Measurements from ENCODE around the gene SLC16A8.
"Not testable (repeated sequence)": the region's sequence is repeated elsewhere in the genome, so short reads cannot be mapped to it uniquely, and the experiment has no call there.

The SLC16A8 gene, protein sequence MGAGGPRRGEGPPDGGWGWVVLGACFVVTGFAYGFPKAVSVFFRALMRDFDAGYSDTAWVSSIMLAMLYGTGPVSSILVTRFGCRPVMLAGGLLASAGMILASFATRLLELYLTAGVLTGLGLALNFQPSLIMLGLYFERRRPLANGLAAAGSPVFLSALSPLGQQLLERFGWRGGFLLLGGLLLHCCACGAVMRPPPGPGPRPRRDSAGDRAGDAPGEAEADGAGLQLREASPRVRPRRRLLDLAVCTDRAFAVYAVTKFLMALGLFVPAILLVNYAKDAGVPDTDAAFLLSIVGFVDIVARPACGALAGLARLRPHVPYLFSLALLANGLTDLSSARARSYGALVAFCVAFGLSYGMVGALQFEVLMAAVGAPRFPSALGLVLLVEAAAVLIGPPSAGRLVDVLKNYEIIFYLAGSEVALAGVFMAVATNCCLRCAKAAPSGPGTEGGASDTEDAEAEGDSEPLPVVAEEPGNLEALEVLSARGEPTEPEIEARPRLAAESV

DNA sequence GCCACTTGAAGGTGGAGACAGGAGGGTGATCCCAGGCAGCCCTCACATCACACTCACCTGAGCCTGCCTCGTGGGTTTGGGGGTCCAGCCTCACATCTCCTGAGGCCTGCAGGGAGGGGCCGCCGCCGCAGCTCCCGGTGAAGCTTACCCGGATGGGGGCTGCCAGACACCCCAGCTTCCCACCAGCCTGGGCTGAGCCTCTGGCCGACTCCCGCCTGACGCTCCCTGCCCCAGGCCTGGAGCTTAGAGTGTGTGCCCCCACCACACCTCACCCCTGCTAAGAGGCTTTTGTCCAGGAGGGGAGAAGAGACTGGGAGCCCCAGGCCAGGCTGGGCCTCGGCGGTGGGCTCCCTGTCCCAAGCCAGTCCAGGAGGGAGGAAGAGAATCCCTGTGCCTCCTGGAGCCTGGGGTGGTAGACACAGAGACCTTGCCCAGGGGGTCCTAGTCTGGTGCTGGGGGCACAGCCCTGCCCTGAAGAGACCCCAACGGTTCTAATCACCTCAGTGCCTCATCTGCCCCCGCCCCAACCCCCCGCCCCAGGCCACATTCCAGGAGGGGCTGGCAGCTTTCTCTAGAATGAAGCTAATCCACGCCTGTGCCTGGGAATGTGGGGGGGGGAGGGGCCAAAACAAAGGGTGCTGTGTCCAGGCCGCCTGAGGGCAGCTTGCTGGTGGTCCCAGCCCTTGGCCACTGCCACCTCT lies at the start of gene SLC16A8:
TSS of gene SLC16A8 (minus strand) at position 254 of the 701 bp plus-strand sequence. CDS start 1,311 bp downstream, outside the sequence.
- DNase-seq: no peak

DNA sequence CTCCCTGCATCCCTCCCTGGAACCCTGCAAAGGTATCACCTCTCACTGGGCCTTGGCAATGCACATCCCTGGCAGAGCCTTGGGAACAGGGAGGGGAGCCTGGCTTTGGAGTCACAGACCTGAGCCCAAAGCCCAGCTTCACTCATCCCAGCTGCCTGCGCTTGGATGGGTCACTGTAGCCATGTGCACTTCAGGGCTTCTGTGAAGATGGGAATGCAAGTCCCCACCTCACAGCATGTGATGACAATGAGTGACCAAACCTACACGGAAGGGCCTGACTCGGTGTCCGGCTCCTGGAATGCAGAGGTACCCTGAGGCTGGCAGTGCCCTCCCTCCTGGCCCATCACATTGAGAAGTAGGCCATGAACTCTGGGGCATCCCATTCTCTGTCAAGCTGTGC lies 49.3 kb upstream of the SLC16A8 start:
- no peak for DNase-seq

DNA sequence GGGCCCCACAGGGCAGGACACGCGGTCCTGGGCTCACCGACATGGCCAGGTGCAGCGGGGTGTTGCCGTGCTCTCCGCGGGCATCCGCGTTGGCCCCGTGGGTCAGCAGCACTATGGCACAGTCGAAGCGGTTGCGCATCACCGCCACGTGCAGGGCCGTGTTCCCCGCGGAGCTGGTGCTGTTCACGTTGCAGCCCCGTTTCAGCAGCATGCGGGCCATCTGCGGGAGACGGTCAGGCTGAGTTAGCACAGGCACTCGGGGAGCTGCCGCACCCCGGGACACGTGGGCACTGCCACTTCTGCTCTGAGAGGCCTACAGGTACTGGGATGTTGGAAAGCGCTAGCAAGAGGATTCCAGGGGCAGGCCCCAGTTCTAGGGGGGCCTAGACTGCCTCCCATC lies 48.8 kb upstream of the SLC16A8 start:
- DNase-seq: no peak

DNA sequence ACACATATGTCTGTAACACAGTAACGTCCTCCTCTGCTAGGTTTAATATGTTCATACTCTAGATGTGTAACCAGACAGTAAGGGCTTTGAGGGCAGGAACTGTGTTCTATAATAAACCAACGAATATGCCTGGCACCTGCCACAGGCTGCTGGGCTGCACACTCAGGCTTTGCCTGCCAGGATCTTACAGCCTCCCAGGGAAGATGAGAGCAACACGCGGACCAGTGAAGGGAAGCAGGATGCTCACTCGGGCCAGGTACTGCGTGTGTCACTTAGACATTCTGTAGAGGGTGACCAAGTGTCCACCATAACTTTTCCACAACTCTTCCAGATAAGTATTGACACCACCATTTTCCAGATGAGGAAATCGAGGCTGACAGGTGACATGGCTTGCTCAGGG lies 48.2 kb upstream of the SLC16A8 start:
- no peak for DNase-seq

DNA sequence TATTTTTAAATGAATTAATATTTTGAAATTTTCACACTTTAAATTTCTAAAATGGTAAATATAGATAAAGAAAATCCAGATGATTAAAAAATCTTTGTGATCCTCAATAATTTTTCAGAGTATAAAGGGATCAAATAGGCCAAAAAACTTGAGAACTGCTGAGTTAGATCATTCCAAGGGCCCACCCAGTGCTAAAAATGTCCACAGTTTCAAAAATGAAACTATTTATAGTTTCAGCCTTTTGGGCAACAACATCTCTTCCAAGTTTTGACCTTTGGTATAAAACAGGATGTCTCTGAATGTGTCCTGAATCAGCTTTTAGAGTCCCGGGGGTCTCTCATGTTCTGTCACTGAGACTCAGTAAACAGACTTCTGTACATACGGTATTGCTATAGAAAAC lies 47.4 kb upstream of the SLC16A8 start:
- DNase-seq: no peak

DNA sequence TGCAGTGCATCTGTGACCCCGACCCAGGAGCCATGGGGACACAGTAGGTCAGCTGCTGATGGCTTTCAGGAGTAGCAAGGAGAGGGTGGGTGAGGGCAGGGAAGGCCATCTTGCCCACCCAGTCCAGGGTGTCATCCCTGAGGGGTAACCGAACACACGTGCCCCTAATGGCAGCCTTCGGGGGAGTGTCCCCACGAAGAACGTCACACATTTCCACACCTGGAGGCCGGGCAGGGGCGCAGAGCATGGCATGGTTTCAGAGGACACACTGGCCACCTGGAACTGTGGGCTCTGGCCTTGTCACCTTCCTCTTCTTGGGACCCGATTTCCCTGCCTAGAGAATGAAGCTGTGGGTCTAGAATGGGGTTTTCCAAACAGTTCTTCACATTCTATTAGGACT lies 45.9 kb upstream of the SLC16A8 start:
- no peak for DNase-seq

DNA sequence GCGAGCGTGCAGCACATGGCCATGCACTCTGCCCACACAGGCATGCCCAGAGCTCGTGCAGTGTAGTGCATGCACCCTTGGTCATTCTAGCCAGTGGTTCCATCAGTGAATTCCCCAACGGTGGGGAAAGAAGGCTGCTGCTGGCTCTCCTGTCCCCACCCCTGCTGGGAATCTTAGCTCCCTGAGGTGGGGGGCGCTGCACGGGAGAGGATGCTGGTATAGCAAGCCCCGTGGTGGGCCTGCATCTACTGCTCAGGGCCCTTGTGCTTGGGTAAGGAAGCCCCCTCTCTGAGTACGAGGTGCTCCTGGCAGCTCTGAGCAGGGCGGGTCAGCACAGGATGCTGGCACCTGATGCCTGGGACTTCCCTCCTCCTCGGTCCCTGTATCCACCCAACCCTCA lies 45.0 kb upstream of the SLC16A8 start:
- DNase-seq: no peak

DNA sequence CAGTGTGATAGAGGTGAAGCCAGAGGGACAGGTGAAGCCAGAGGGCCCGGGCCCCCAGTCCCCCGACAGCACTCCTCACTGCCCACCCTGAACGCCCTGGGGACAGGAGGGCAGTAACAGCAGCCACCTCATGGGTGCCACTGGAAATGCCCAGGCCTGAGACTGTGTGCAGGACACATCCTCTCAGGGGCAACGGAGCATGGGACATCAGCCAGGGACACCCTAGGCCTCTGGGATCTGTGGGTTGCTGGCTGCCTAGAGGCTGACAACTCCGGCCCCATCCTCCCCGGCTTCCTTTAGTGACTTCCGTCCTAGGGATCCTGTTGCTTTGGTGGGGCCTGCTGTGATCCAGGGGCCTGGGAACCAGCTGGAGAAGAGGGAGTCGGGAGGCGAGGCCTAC lies 43.9 kb upstream of the SLC16A8 start:
- DNase-seq: no peak

DNA sequence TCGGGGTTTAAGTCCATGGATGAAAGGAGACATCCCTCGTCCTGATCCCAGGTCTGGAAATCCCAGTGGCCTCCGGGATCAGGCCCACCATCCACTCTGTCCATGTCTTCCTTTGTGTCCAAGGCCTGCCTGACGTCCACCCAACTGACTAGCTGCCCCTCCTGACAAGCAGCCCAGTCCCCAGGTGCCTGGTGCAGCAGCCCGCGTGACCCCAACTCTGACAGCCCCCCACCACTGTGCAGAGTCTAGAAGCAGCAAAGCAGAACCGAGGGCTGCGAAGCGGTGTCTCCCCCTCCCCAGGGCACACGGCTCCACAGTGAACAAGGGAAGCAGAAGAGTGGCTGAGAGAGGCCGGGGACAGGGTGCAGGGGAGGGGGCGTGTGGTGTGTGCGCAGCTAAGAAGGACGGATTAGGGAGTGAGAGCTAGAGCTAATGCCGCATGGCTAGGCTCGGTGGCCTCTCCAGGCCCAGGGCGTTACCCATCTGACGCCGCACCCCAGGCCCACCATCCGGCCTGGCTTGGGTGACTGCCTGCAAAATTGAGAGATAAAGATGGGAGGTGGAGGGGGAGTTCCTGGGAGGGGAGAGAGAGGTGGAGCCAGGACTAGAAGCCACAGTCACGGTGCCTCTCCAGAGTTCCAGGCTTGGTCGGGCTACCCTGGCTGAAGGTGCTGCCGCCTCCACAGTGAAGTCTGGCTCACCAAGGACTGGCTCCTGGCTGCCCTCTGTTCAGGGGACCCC lies 43.1 kb upstream of the SLC16A8 start:
- DNase-seq: no peak

DNA sequence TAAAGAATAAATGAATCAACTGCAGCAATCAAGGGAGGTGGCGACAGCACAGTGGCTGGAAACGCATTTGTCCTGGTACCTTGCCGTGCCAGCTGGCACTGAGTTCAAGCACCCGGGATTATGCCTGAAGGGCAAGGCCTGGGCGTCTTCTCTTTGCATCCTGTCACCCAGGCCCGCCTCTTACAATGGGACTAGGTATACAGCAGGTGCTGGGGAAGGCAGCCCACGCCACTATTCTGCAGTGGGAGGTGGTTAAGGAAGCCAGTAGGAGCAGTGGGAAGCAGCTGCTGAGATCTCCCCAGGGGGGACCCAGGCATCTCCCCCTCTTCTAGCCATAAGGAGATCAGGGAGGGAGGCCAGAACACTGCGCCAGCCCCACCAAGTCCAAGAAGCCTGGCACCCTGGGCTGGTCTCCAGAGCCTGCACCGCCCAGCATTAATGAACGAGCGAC lies 41.8 kb upstream of the SLC16A8 start:
- no peak for DNase-seq

DNA sequence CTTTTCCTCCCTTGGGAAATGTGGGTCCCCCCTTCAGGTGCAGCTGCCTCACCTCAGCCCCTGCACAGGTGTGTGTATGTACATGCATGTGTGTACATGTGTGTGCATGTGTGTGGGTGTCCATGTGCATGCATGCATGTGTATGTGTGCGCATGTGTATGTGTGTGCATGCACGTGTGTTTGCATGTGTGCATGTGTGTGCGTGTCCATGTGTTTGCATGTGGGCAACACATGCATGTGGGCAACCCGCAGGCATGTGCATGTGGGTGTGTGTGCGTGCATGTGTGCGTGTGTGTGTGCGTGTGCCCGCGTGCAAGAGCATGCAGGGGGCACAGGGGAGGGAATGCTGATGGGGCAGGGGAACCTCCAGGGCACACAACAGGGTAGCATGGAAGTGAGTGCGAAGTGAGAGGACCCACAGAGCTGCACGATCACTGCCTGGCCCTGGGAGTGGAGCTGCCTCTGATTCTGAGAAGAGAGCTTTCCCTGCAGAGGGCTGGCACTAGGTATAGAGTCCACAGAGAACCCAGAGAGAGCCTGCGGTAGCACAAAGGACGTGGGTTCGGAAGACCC lies 41.1 kb upstream of the SLC16A8 start:
- DNase-seq: no peak

DNA sequence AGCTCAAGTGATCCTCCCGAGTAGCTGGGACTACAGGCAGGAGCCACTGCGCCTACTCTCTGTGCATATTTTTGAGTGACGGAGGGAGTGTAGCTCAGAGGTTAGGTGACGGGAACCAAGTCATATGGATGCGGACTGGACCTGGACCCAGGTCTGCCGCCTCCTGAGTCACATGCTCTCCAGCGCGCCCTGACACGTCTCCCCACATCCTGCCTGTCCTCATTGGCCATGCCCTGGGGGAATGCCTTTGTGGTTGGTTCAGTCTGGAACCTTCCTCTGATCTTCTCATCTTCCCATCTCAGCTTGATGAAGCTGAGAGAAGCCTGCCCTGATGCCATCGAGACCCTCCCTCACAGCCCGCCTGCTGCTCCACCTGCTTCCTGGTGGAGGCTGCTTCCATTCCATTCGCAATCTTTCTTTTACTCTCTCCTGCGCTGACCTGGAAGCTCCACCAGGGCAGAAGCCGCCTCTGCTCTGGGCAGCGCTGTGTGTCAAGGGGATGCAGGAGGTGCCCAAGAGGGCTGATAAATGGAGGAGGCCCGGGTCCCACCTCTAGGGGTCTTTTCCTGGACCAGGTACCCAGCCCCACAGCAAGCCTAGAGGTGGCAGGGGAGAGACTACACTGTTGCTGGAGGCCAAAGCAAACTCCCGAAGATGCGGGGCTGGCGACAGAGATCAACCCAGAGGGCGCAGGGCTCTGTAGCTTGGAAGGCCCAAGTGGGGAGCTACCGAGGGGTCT lies 40.4 kb upstream of the SLC16A8 start:
- no peak for DNase-seq

DNA sequence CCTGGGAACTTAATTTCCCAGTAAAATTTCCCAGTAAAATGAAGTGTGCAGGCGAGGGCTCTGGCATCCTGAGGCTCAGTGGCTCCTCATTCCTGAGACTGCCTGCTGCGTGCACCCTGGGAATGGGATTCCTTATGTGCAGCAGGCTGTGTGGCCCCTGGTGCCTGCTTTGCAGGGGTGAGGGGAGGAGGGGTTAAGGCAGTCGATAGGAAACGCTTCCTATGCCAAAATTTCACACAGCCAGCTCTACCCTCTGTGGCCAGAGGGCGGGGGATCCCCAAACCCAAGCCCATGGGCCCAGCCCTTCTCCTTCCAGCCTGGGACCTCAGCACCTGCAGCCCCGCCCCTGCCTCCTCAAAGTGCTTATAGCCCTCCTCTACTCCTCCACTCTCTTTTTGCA lies 38.6 kb upstream of the SLC16A8 start:
- no peak for DNase-seq

DNA sequence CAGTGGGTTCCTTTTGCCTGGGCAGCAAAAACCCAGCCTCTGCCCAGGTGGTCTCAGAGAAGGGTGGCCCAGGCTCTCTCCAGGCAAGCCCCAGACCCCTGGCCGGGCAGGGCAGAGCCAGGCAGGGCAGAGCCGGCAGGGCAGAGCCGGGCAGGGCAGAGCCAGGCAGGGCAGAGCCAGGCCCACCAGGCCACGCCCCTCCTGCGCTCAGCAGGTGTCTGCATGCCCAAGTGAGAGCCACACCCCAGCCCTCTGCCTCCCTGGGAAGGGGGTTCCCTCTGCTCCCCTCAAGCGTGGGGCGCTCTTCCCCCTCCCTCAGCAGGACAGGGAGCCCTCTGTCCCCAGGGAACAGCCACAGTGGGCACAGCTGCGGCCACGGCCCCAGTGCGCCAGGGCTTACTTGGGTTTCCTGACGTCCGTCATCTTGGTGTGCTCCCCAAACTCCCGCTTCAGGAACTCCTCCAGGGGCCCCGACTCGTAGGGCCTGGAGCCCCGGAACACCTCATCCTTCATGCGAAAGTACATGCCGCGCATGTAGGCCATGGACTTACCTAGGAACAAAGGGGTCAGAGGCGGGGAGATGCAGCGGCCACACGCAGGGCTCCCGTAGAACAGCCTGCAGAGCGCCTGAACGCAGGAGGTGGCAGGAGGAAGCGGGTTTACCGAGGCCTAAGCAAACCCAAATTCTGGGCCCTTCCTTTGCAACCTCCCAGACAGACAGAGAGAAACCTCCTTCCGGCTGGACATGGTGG lies 36.6 kb upstream of the SLC16A8 start:
- DNase-seq: no peak

DNA sequence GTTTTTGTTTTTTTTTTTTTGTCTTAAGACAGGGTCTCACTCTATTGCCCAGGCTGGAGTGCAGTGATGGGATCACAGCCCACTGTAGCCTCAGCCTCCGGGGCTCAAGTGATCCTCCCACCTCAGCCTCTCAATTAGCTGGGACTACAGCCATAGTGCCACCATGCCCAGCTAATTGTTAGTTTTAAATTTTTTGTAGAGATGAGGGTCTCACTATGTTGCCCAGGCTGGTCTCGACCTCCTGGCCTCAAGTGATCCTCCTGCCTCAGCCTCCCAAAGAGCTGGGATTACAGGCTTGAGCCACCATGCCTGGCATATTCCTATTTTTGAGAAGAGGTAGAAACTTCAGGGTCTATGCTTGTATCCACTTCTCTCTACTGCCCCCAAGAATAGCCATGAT lies 34.8 kb upstream of the SLC16A8 start:
- DNase-seq: not testable (repeated sequence)

DNA sequence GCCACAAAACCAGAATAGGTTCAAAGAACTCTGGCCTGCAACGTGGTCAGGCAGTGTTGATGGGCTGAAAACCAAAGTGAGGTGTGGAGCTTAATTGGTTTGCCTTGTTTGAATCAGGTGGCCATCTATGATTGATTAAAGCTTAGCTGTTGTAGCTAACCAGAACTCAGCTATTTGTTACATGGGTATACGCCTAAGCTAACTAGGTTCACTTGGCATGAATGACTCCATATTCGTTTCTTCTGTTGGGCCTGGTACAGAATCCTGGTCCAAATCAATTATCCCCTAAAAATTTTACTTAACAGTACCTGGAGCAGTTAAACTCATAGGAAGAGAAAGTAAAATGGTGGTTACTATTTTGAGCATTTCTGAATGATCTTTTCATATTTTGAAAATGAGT lies 34.2 kb upstream of the SLC16A8 start:
- no peak for DNase-seq

DNA sequence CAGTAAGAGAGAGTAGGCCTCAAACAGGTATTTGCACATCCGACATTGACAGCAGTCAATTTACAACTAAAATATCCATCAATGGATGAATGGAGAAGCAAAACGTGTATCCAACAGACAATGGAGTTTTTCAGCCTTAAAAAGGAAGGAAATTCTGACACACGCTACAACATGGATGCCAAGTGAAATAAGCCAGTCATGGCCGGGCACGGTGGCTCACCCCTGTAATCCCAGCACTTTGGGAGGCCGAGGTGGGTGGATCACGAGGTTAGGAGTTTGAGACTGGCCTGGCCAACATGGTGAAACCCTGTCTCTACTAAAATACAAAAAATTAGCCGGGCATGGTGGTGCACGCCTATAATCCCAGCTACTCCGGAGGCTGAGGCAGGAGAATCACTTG lies 33.6 kb upstream of the SLC16A8 start:
- not testable (repeated sequence) for DNase-seq

DNA sequence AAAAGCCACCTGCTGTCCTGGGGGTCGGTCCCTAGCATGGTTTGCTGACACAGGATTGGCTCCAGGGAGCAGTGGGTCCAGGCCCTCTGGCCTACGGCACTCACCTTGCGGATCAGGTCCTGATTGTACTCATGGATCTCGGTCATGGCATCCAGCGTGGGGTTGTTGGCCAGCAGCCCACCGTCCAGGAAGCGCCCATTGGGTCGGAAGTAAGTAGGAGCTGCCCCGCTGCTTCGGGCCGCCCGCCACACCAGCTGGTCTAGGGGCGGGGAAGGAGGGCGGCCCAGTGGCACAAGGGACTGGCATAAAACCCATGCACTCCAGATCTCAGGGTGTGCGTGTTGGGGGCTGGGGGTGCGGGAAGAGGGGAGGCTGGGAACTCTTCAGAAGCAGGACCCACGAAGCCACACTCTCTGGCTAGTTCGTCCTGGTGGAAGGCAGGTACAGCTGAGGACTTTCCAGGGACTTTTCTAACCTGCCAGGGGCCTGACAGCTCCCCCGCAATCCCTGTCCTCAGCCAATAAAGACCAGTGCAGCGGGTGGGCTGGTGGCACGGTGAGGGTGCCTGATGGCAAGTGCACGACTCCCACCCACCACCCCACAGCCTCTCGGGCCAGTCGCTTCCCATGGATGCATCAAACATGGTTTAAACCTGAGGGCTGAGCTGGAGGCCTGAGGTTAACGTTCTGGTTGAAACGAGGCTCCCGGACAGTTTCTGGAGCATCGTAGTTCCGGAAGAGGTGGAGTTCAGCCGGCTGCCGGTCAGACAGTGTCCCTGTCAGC lies 31.6 kb upstream of the SLC16A8 start:
- DNase-seq: no peak

DNA sequence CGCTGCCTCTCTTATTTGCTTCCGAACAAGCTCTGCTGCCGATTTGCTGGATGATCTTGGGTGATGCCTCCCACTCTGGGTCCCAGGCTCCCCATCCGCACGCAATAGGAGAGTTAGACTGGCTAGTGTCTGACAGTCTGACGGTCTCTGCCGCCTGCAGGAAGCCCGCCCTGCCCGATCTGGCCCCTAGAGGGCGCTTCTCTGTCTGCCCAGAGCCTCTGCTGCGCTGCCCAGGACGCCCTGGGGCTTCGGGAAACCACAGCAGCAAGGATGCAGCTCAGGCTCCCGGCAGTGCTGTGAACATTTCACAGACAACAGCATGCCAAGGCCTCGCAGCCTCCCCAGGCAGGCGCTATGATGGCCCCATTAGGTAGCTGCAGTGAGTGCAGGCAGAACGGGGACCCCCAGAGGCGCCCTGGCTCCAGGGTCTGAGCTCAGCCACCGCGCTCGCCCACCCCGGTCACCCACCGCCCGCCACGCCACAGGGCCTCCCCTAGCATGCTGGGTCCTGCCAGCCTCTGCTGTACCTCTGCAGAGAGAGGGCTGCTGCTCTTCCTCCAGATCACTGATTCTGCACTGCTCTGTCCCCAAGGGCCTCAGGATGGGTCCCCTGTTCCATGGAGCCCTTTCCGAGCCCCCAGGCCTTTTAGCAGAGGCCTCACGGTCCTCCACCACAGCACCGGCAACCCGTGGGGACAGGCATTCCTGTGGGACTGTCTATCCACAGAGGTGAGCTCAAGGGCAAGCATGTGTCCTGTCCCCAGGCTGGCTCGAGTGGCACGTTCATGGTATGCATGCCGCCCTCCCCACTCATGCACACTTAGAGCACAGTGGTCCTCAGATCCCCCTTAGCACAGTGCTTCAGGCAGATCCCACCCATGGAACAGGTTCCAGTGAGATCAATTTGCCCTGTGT lies 30.8 kb upstream of the SLC16A8 start:
- DNase-seq: peak; percentile 55

DNA sequence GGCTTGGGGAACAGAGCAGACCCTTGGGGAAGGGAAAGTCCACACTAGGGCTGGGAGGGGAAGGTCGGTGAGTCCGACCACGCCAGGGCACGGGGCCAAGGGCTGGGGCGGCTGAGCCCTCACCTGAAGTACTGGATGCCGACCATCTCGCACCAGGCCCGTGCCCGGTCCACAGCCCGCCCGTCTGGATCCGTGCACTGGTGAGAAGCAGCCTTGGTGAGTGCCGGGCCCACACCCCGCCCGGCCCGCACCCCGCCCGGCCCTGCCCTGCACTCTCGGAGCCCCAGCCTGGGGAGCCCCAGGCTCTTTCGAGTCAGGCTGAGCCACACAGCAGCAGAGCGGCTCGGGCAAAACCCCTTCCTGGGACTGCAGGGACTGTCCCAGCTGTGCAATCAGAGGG lies 28.4 kb upstream of the SLC16A8 start:
- no peak for DNase-seq

Data from DMS153 (cell line).